Testis (tissue), 3 donors: ENCODE measurements around the gene PDCD5. TPM values are rescaled to one million over a fixed set of nuclear protein-coding genes. Genes with fewer than 3 reads are reported as not detected.
A peak's percentile ranks its signal among the peaks of the same experiment; 100 is the strongest.
"Not testable (repeated sequence)": the region's sequence is repeated elsewhere in the genome, so short reads cannot be mapped to it uniquely, and the experiment has no call there.

Experiments used
- DNase-seq: peaks from one replicate; pipeline ENCODE4 v3.0.0-alpha.2; 2019
- H3K27ac ChIP-seq, 2 donors: fragments of 200-600 bp; sonication (generic); one replicate each; pipeline ENCODE4 v1.5.1; 2019
- H3K27me3 ChIP-seq: fragments of 200-600 bp; sonication (generic); one replicate; pipeline ENCODE4 v1.5.1; 2019
- H3K36me3 ChIP-seq: fragments of 200-600 bp; sonication (generic); one replicate; pipeline ENCODE4 v1.5.1; 2017; ENCODE audit warnings: low read depth; ENCODE audit errors: missing control alignments
- H3K4me1 ChIP-seq: fragments of 200-600 bp; sonication (generic); one replicate; pipeline ENCODE4 v1.5.1; 2019
- H3K4me3 ChIP-seq, 2 donors: fragments of 200-600 bp; sonication (generic); one replicate each; pipeline ENCODE4 v1.5.1; 2017 to 2019
- H3K9me3 ChIP-seq: fragments of 200-600 bp; sonication (generic); one replicate; pipeline ENCODE4 v1.5.1; 2017
- CTCF ChIP-seq, 3 experiments: fragments of 450-650 bp in 2 of 3; fragments of 200-600 bp in 1 of 3; sonication (generic) in 1 of 3; IDR thresholded peaks; one replicate each; pipeline ENCODE4 v1.5.1; 2016 to 2019; ENCODE audit warnings: antibody characterized with exemption in 3 of 3, mild to moderate bottlenecking in 2 of 3, moderate library complexity in 1 of 3
- POLR2A ChIP-seq: fragments of 450-650 bp; IDR thresholded peaks from one replicate; pipeline ENCODE4 v1.6.1; 2017; ENCODE audit warnings: antibody characterized with exemption, mild to moderate bottlenecking, moderate library complexity
- WGBS, 2 donors: methylation state at CpG; one replicate each; pipeline ENCODE4 v1.1.5; 2018; 5-methylcytosine and 5-hydroxymethylcytosine counted together
- intact Hi-C: fragments of 100-400 bp; cut with DNase I; formaldehyde crosslinking; loops from one replicate; pipeline ENCODE4 v1.15.1; 2023; ENCODE audit warnings: low total_unique reads
- polyA plus RNA-seq: library from polyadenylated mRNA; stranded (reverse); fragments of 350-450 nt; fragmentation: Illumina TruSeq; extraction: RNeasy Lipid Tissue Mini Kit (QIAGEN cat#74804); gene quantifications from one replicate; pipeline ENCODE4 v1.2.3, GENCODE V29; 2014; ENCODE audit warnings: low read depth, low replicate concordance; ENCODE audit not compliant: insufficient read depth
- total RNA-seq, 2 donors: library from RNA; depleted of rRNA; stranded (reverse); fragments of >200 nt; gene quantifications; one replicate each; pipeline ENCODE4 v1.2.3, GENCODE V29; 2016

The PDCD5 gene
- total and polyA plus RNA-seq, 3 donors from 2014 or later = 114 to 157 (median 152) TPM

- TF ChIP-seq POLR2A (no peak), CTCF (IDR thresholded peaks at IDR 0.05) (no peak)
- Histone ChIP-seq H3K9me3 (no peaks in the 10 kb centered on the region), H3K4me1 (no peaks in the 10 kb centered on the region), H3K27me3 (no peaks in the 10 kb centered on the region), H3K4me3 (no peak overlapping the region), H3K36me3 (no peaks in the 10 kb centered on the region), H3K27ac (no peak overlapping the region)
- intact Hi-C loops = no loop called here
- 89 to 95% methylated on average over 9 of the region's 9 CpGs for WGBS, 2 donors
- no peak for DNase-seq
These were observed 13.5 kb upstream of the PDCD5 start for GRCh38 chr19:32567486-32567885.

GRCh38 chr19:32570081-32570785 is 10.8 kb upstream of the PDCD5 start:
- H3K9me3 ChIP-seq = no peaks in the 10 kb centered on the region
- intact Hi-C loops = no loop called here
- no peak overlapping the region for H3K4me3 ChIP-seq
- no peaks in the 10 kb centered on the region for H3K36me3 ChIP-seq
- WGBS, 2 donors = 23 to 27% methylated on average over 15 of the region's 15 CpGs
- peak; percentile 75 for DNase-seq
- no peak overlapping the region for H3K27ac ChIP-seq
- no peaks in the 10 kb centered on the region for H3K4me1 ChIP-seq
- H3K27me3 ChIP-seq = no peaks in the 10 kb centered on the region
- TF ChIP-seq CTCF (IDR thresholded peaks at IDR 0.05) (peak in 2 of 3 experiments; percentile 35 to 40), POLR2A (no peak)

- intact Hi-C loops, H3K27ac ChIP-seq, H3K36me3 ChIP-seq, H3K4me1 ChIP-seq, H3K27me3 ChIP-seq, H3K4me3 ChIP-seq, H3K9me3 ChIP-seq, DNase-seq: not testable (repeated sequence)
- WGBS, 2 donors = 69 to 86% methylated on average over 9 to 18 of the region's 36 CpGs
These were observed 9.4 kb upstream of the PDCD5 start for GRCh38 chr19:32571471-32572075.

- H3K27me3 ChIP-seq, H3K36me3 ChIP-seq, H3K27ac ChIP-seq, intact Hi-C loops, DNase-seq, H3K9me3 ChIP-seq, H3K4me1 ChIP-seq, H3K4me3 ChIP-seq: not testable (repeated sequence)
- WGBS, 2 donors = 83 to 88% methylated on average over 21 of the region's 21 CpGs
These were observed 8.1 kb upstream of the PDCD5 start for GRCh38 chr19:32572700-32573491.

- TF ChIP-seq POLR2A = no peak
- TF ChIP-seq CTCF (IDR thresholded peaks at IDR 0.05) = no peak
- H3K9me3 ChIP-seq = no peaks in the 10 kb centered on the region
- H3K36me3 ChIP-seq = no peaks in the 10 kb centered on the region
- H3K27me3 ChIP-seq = no peaks in the 10 kb centered on the region
- WGBS, 2 donors = 62 to 74% methylated on average over 3 of the region's 3 CpGs
- DNase-seq = no peak
- H3K27ac ChIP-seq = no peak overlapping the region
- no peaks in the 10 kb centered on the region for H3K4me1 ChIP-seq
- intact Hi-C loops = no loop called here
- H3K4me3 ChIP-seq = no peak overlapping the region
These were observed 7.5 kb upstream of the PDCD5 start for GRCh38 chr19:32573492-32573794.
